ENCODE data around the gene CALML5.

- TF ChIP-seq CTCF (IDR thresholded peaks at IDR 0.05 in 2 of 3, conservative IDR thresholded peaks at IDR 0.05 in 1 of 3; ENCODE audit: borderline replicate concordance in 1 of 3, insufficient read depth in 1 of 3, low read depth in 2 of 3, low read length in 2 of 3), result no peak
- TF ChIP-seq EZH2 (IDR thresholded peaks at IDR 0.05), result no peak
- TF ChIP-seq YY1 (IDR thresholded peaks at IDR 0.05; ENCODE audit: extremely low read depth, insufficient replicate concordance, low read depth, low read length), result no peak
- no peak for TF ChIP-seq POLR2AphosphoS5 (IDR thresholded peaks at IDR 0.05; ENCODE audit: low read depth, low read length)
- TF ChIP-seq SP1 (IDR thresholded peaks at IDR 0.05; ENCODE audit: low read depth), result no peak
- TF ChIP-seq REST (IDR thresholded peaks at IDR 0.05; ENCODE audit: low read depth), result no peak
- no peak for TF ChIP-seq RAD21 (IDR thresholded peaks at IDR 0.05; ENCODE audit: low read depth)
- no peak for TF ChIP-seq EGR1 (IDR thresholded peaks at IDR 0.05; ENCODE audit: low read depth)
Measured at GRCh38 chr10:5490032-5490431, 9.3 kb downstream of the CALML5 start.

Data from HCT116 (cell line).